GM12891 (cell line): ENCODE data around the gene SRCIN1.

Source experiments
- POLR2A ChIP-seq: IDR thresholded peaks from 2 replicates; pipeline ENCODE4 v1.6.1; 2011; ENCODE audit warnings: low read depth, low read length, control low read depth
- POLR2AphosphoS5 ChIP-seq: IDR thresholded peaks from 2 replicates; pipeline ENCODE4 v1.6.1; 2011; ENCODE audit warnings: low read depth, low read length, control low read depth

DNA sequence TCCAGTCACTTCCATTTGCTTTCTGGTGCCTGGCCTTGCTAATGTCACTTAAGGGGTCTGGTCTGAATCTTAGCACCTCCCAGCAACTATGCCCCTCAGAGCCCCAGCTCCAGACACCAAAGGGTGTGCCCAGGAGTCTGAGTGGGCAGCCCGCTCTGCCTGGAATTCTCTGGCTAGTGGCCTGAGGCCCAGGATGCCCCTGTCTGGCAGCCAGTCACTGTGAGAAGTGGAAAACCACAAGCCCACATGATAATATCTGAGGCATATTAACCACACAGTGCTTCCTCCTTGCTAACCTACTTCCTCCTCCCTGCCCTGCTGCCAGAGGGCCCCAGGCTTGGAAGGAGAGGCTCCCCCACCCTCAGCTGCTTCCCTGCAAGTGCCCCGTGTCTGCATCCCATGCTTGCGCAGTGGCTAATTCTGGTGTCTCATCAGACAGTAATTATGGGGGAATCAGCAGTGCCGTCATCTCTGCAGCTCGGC is 14.0 kb downstream of the SRCIN1 start:
- TF ChIP-seq POLR2A (no peak), POLR2AphosphoS5 (no peak)
